K562 (cell line): Measurements from ENCODE around the gene CPS1. TPM values are rescaled to one million over a fixed set of nuclear protein-coding genes. Genes with fewer than 3 reads are reported as not detected.

Experiments used
- ATAC-seq: fragments of 200-7000 bp; cut with Tn5 transposase; 3 replicates; pipeline ENCODE4 v1.9.1; 2020; ENCODE audit warnings: moderate library complexity
- BruUV-seq: library from RNA; stranded (reverse); fragments of 400-500 nt; replicated peaks from 2 replicates; lab custom pipeline; 2021; lab: Mats Ljungman, UMichigan
- CTCF ChIA-PET: fragments of 300-600 bp; formaldehyde crosslinking; extraction: SDS; loops from one replicate; lab custom pipeline; 2021; ENCODE audit warnings: low intra/inter-chr PET ratio; lab: Yijun Ruan, JAX
- POLR2A ChIA-PET: fragments of 300-600, 350-650 bp; sonication (Branson Sonifier 250); formaldehyde crosslinking; extraction: SDS; loops from one replicate; lab custom pipeline; 2021; ENCODE audit warnings: antibody characterized with exemption, inconsistent platforms; lab: Yijun Ruan, JAX
- DNase-seq, 4 experiments: peaks; one replicate each; pipeline versions ENCODE4 v3.0.0 to v3.0.0-alpha.2; 2011 to 2018; ENCODE audit warnings: low spot score in 3 of 4, mixed read lengths in 3 of 4; ENCODE audit errors: extremely low read depth in 1 of 4
- FAIRE-seq: peaks from 2 replicates; lab custom pipeline; 2011; peaks lifted over from hg19 to GRCh38; lab: Jason Lieb, UNC
- H2AFZ ChIP-seq: 2 replicates; pipeline ENCODE4 v1.6.0; 2011; ENCODE audit warnings: low read depth, low read length, control low read depth, inconsistent platforms
- H3K27ac ChIP-seq: fragments of 200-600 bp; 3 replicates; pipeline ENCODE4 v1.8.0; 2011; ENCODE audit warnings: low read depth, mild to moderate bottlenecking, control low read depth, inconsistent platforms, low read length, moderate library complexity, mixed read lengths; ENCODE audit errors: extremely low read depth
- H3K27me3 ChIP-seq, 2 experiments: fragments of 300-600 bp in 1 of 2; 2 replicates in 1 of 2; 3 replicates in 1 of 2; pipeline versions ENCODE4 v1.6.0 to v1.8.0; 2011; ENCODE audit warnings: inconsistent platforms in 2 of 2, low read length in 2 of 2, mild to moderate bottlenecking in 1 of 2, mixed read lengths in 1 of 2, moderate library complexity in 1 of 2; ENCODE audit not compliant: control insufficient read depth in 2 of 2, insufficient read depth in 2 of 2
- H3K36me3 ChIP-seq: fragments of 300-600 bp; 3 replicates; pipeline ENCODE4 v1.8.0; 2011; ENCODE audit warnings: mild to moderate bottlenecking, low read length, inconsistent platforms; ENCODE audit not compliant: control insufficient read depth, insufficient read depth
- H3K4me1 ChIP-seq, 2 experiments: fragments of 200-600 bp in 1 of 2; replicated peaks in 1 of 2; 2 replicates in 1 of 2; 3 replicates in 1 of 2; pipeline versions ENCODE4 v1.5.1 to v1.8.0; 2011; ENCODE audit warnings: inconsistent platforms in 2 of 2, low read length in 2 of 2, mild to moderate bottlenecking in 1 of 2, mixed read lengths in 1 of 2, moderate library complexity in 1 of 2; ENCODE audit not compliant: control insufficient read depth in 2 of 2, insufficient read depth in 2 of 2
- H3K4me2 ChIP-seq: 2 replicates; pipeline ENCODE4 v1.6.1; 2011; ENCODE audit warnings: low read length, control low read depth, inconsistent platforms, mixed read lengths; ENCODE audit not compliant: insufficient read depth
- H3K4me3 ChIP-seq: fragments of 200-600 bp; sonication (generic), shearing (Covaris generic); 2 replicates; pipeline ENCODE4 v1.5.1; 2016; ENCODE audit warnings: control low read depth, inconsistent platforms
- H3K79me2 ChIP-seq: fragments of 200-600 bp; 3 replicates; pipeline ENCODE4 v1.8.0; 2011; ENCODE audit warnings: low read length, inconsistent platforms; ENCODE audit not compliant: control insufficient read depth, insufficient read depth
- H3K9ac ChIP-seq, 2 experiments: 2 replicates each; pipeline versions ENCODE4 v1.6.0 to v1.6.1; 2011; ENCODE audit warnings: low read depth in 2 of 2, low read length in 2 of 2, control low read depth in 1 of 2, inconsistent platforms in 1 of 2, mild to moderate bottlenecking in 1 of 2, mixed read lengths in 1 of 2; ENCODE audit not compliant: insufficient read depth in 1 of 2
- H3K9me1 ChIP-seq: one replicate; pipeline ENCODE4 v1.6.0; 2011; ENCODE audit warnings: inconsistent platforms, mild to moderate bottlenecking, low read length, moderate library complexity; ENCODE audit not compliant: control insufficient read depth, insufficient read depth
- H3K9me3 ChIP-seq: replicated peaks from 2 replicates; pipeline ENCODE4 v1.5.1; 2011; ENCODE audit warnings: low read depth, low read length, inconsistent platforms; ENCODE audit not compliant: control insufficient read depth, insufficient read depth
- H4K20me1 ChIP-seq: replicated peaks from 2 replicates; pipeline ENCODE4 v1.6.1; 2011; ENCODE audit warnings: low read length, inconsistent platforms, mixed read lengths; ENCODE audit not compliant: control insufficient read depth, insufficient read depth
- AFF4 ChIP-seq: sonication (generic); formaldehyde crosslinking; IDR thresholded peaks from 2 replicates; pipeline ENCODE4 v1.8.0; 2023; ENCODE audit warnings: mild to moderate bottlenecking, missing genetic modification reagents
- ASH1L ChIP-seq: fragments of 450-650 bp; IDR thresholded peaks from 2 replicates; pipeline ENCODE4 v1.6.1; 2018; ENCODE audit warnings: borderline replicate concordance, mild to moderate bottlenecking, low read depth; ENCODE audit not compliant: partially characterized antibody
- ATF1 ChIP-seq, 2 experiments: fragments of 450-650 bp in 1 of 2; IDR thresholded peaks; 2 replicates each; pipeline ENCODE4 v1.6.1; 2016; ENCODE audit warnings: missing compliant biosample characterization in 1 of 2, missing genetic modification characterization in 1 of 2
- ATF2 ChIP-seq: sonication (generic); formaldehyde crosslinking; IDR thresholded peaks from 2 replicates; pipeline ENCODE4 v1.8.1; 2022; ENCODE audit warnings: missing genetic modification reagents
- CBX2 ChIP-seq: fragments of 200-600 bp; sonication (generic); IDR thresholded peaks from one replicate; pipeline ENCODE4 v1.6.1; 2012; ENCODE audit warnings: mild to moderate bottlenecking, low read length, inconsistent platforms; ENCODE audit not compliant: insufficient read depth, poor library complexity, severe bottlenecking
- MEIS2 ChIP-seq: fragments of 450-650 bp; IDR thresholded peaks from 2 replicates; pipeline ENCODE4 v1.6.1; 2014; ENCODE audit warnings: mild to moderate bottlenecking; ENCODE audit not compliant: partially characterized antibody
- NR2C1 ChIP-seq, 2 experiments: fragments of 450-650 bp; IDR thresholded peaks; 2 replicates each; pipeline ENCODE4 v1.6.1; 2017; ENCODE audit warnings: mild to moderate bottlenecking in 2 of 2, antibody characterized with exemption in 1 of 2, inconsistent platforms in 1 of 2, missing compliant biosample characterization in 1 of 2, missing genetic modification characterization in 1 of 2
- PBX2 ChIP-seq, 2 experiments: IDR thresholded peaks in 1 of 2; conservative IDR thresholded peaks in 1 of 2; 2 replicates each; pipeline ENCODE4 v1.6.1; 2016; ENCODE audit warnings: low read depth in 2 of 2, mild to moderate bottlenecking in 1 of 2, missing compliant biosample characterization in 1 of 2, missing genetic modification characterization in 1 of 2, moderate library complexity in 1 of 2
- PTRF ChIP-seq: fragments of 450-650 bp; IDR thresholded peaks from 2 replicates; pipeline ENCODE4 v1.6.1; 2016; ENCODE audit warnings: mild to moderate bottlenecking, missing genetic modification characterization, missing compliant biosample characterization
- ZC3H11A ChIP-seq: IDR thresholded peaks from 2 replicates; pipeline ENCODE4 v1.6.1; 2012; ENCODE audit warnings: low read depth, low read length, improper control_type of control experiment
- ZNF384 ChIP-seq: IDR thresholded peaks from 2 replicates; pipeline ENCODE4 v1.6.1; 2012; ENCODE audit warnings: low read depth, low read length, improper control_type of control experiment
- ZNF408 ChIP-seq: fragments of 250-450 bp; sonication (Bioruptor Pico); IDR thresholded peaks from 2 replicates; pipeline ENCODE4 v1.4.0; 2020; ENCODE audit warnings: low read depth, mild to moderate bottlenecking, moderate library complexity
- ZNF444 ChIP-seq: fragments of 250-450 bp; sonication (Bioruptor Pico); IDR thresholded peaks from 2 replicates; pipeline ENCODE4 v1.4.0; 2020; ENCODE audit warnings: mild to moderate bottlenecking, moderate library complexity
- WGBS: fragments of 100-300 bp; shearing (Covaris generic); methylation state at CpG from one replicate; pipeline ENCODE4 v1.1.6; 2016; ENCODE audit warnings: low coverage, mixed read lengths; ENCODE audit not compliant: insufficient coverage; ENCODE audit errors: missing lambda C conversion rate; 5-methylcytosine and 5-hydroxymethylcytosine counted together
- in situ Hi-C: fragments of 300-500 bp; cut with MboI; formaldehyde crosslinking; loops from 4 replicates; pipeline ENCODE4 v1.15.0; 2018; ENCODE audit warnings: inconsistent platforms, mixed read lengths
- intact Hi-C: fragments of 100-400 bp; cut with micrococcal nuclease; formaldehyde crosslinking; loops from 2 replicates; pipeline ENCODE4 v1.14.2; 2022
- polyA plus RNA-seq, 8 experiments: library from polyadenylated mRNA; depleted of rRNA in 4 of 8; stranded (reverse) in 5 of 8; unstranded in 3 of 8; fragments of >200 nt; fragmentation: Nextera tagmentation in 2 of 8; fragmentation: Illumina TruSeq in 1 of 8; extraction: Ambion mirVana in 2 of 8; extraction: Trizol in 1 of 8; gene quantifications; 2 replicates each; pipeline versions ENCODE4 v1.2.1 to v1.2.3, GENCODE V29; 2011 to 2014; ENCODE audit warnings: inconsistent platforms in 1 of 8, missing spikeins in 1 of 8
- total RNA-seq, 7 experiments: library from RNA; depleted of rRNA in 6 of 7; stranded (reverse); fragments of >200 nt in 6 of 7; fragmentation: Illumina TruSeq in 2 of 7; extraction: Trizol in 2 of 7; gene quantifications; 2 replicates each; pipeline versions ENCODE4 v1.2.1 to v1.2.3, GENCODE V29; 2011 to 2021; ENCODE audit warnings: low replicate concordance in 1 of 7

Gene CPS1
- total and polyA plus RNA-seq, 9 of the 15 experiments (the other 6 are each of a cell fraction or from before 2014, with no cell fraction given), result 2.4 to 13.5 (median 6.0) TPM

- TF ChIP-seq PBX2 (CRISPR knock-in tag; IDR thresholded peaks at IDR 0.05; ENCODE audit: low read depth) (no peak), PBX2 (tag; conservative IDR thresholded peaks at IDR 0.05; ENCODE audit: low read depth) (peak; percentile 75), MEIS2 (peak; percentile 44), NR2C1 (IDR thresholded peaks at IDR 0.05) (no peak), NR2C1 (tag; IDR thresholded peaks at IDR 0.05) (no peak)
Measured at GRCh38 chr2:210558708-210559107, 2.3 kb downstream of the CPS1 start (continued).

GRCh38 chr2:210559182-210559581, 2.8 kb downstream of the CPS1 start:
- Histone ChIP-seq H3K9ac (no peak overlapping the region), H3K36me3 (no peaks in the 10 kb centered on the region), H3K79me2 (no peaks in the 10 kb centered on the region), H4K20me1 (no peaks in the 10 kb centered on the region), H3K4me1 (no peaks in the 10 kb centered on the region), H3K4me2 (no peak overlapping the region), H3K4me3 (no peak overlapping the region), H3K27me3 (no peaks in the 10 kb centered on the region), H3K27ac (no peak overlapping the region), H3K9me1 (no peaks in the 10 kb centered on the region), H3K9me3 (no peaks in the 10 kb centered on the region), H2AFZ (no peak overlapping the region)
- 2% methylated on average over 6 of the region's 6 CpGs for WGBS
- ATAC-seq (no peak), FAIRE-seq (no peak), DNase-seq (no peak)
- ChIA-PET CTCF (no interaction called here), POLR2A (no interaction called here)
- BruUV-seq, result no TSS peak
- in situ Hi-C loops (no loop called here), intact Hi-C loops (no loop called here)
- no peak for TF ChIP-seq ATF2 (CRISPR knock-in tag)
- no peak for TF ChIP-seq AFF4 (CRISPR knock-in tag)
- no peak for TF ChIP-seq ATF1 (CRISPR knock-in tag; IDR thresholded peaks at IDR 0.05)
- no peak for TF ChIP-seq ATF1 (tag; IDR thresholded peaks at IDR 0.05)
- no peak for TF ChIP-seq ZNF408 (CRISPR knock-in tag)
- no peak for TF ChIP-seq PTRF (tag)
- no peak for TF ChIP-seq ZNF444 (CRISPR knock-in tag)
- no peak for TF ChIP-seq ZC3H11A
- no peak for TF ChIP-seq ZNF384
- no peak for TF ChIP-seq CBX2
- TF ChIP-seq ASH1L, result no peak
